Renal pelvis (tissue), 12 donors: ENCODE results near the gene RPL22. TPM values are rescaled to one million over a fixed set of nuclear protein-coding genes. Genes with fewer than 3 reads are reported as not detected.

Source experiments
- DNase-seq: peaks from one replicate; pipeline ENCODE4 v3.0.0-alpha.2; 2013
- long read RNA-seq, 16 experiments: transcript quantifications; one replicate each; lab custom pipeline, GENCODE V29; 2026
- polyA plus RNA-seq, 3 donors: library from polyadenylated mRNA; unstranded; fragments of 120-200 nt; gene quantifications; one replicate each; pipeline ENCODE4 v1.2.1, GENCODE V29; 2013; ENCODE audit not compliant: insufficient read length in 3 of 3

Gene RPL22
- 100 to 1,000 TPM; 506 to 557 (median 512) TPM for polyA plus RNA-seq
- long read RNA-seq, donor 1, transcript RPL22-206 (3 exons, 2,279 nt), result minor isoform, 170 of 1,382 reads
- long read RNA-seq, donor 1, transcript RPL22-201 (4 exons, 2,078 nt), result major isoform, 709 of 1,382 reads
- long read RNA-seq, donor 1, partial matches to known transcripts, result 388 of 1,382 reads
- long read RNA-seq, donor 1, other reads (novel, unspliced or antisense), result 115 of 1,382 reads
- long read RNA-seq, donor 2, transcript RPL22-206 (3 exons, 2,279 nt), result minor isoform, 139 of 1,517 reads
- long read RNA-seq, donor 2, transcript RPL22-201 (4 exons, 2,078 nt), result major isoform, 844 of 1,517 reads
- long read RNA-seq, donor 2, partial matches to known transcripts, result 406 of 1,517 reads
- long read RNA-seq, donor 2, other reads (novel, unspliced or antisense), result 127 of 1,517 reads
- long read RNA-seq, donor 3, transcript RPL22-206 (3 exons, 2,279 nt), result minor isoform, 223 of 1,593 reads
- long read RNA-seq, donor 3, transcript RPL22-201 (4 exons, 2,078 nt), result major isoform, 659 of 1,593 reads
- long read RNA-seq, donor 3, partial matches to known transcripts, result 585 of 1,593 reads
- long read RNA-seq, donor 3, other reads (novel, unspliced or antisense), result 126 of 1,593 reads
- long read RNA-seq, donor 4, transcript RPL22-201 (4 exons, 2,078 nt), result major isoform, 921 of 1,823 reads
- long read RNA-seq, donor 4, transcript RPL22-206 (3 exons, 2,279 nt), result minor isoform, 228 of 1,823 reads
- long read RNA-seq, donor 4, partial matches to known transcripts, result 487 of 1,823 reads
- long read RNA-seq, donor 4, other reads (novel, unspliced or antisense), result 184 of 1,823 reads
- long read RNA-seq, donor 5, transcript RPL22-201 (4 exons, 2,078 nt), result major isoform, 474 of 931 reads
- long read RNA-seq, donor 5, transcript RPL22-206 (3 exons, 2,279 nt), result minor isoform, 138 of 931 reads
- long read RNA-seq, donor 5, partial matches to known transcripts, result 262 of 931 reads
- long read RNA-seq, donor 5, other reads (novel, unspliced or antisense), result 57 of 931 reads
- long read RNA-seq, donor 6, transcript RPL22-206 (3 exons, 2,279 nt), result minor isoform, 172 of 756 reads
- long read RNA-seq, donor 6, transcript RPL22-201 (4 exons, 2,078 nt), result major isoform, 391 of 756 reads
- long read RNA-seq, donor 6, partial matches to known transcripts, result 147 of 756 reads
- long read RNA-seq, donor 6, other reads (novel, unspliced or antisense), result 45 of 756 reads
- long read RNA-seq, donor 7, transcript RPL22-206 (3 exons, 2,279 nt), result minor isoform, 235 of 1,685 reads
- long read RNA-seq, donor 7, transcript RPL22-201 (4 exons, 2,078 nt), result major isoform, 758 of 1,685 reads
- long read RNA-seq, donor 7, partial matches to known transcripts, result 554 of 1,685 reads
- long read RNA-seq, donor 7, other reads (novel, unspliced or antisense), result 137 of 1,685 reads
- long read RNA-seq, donor 8, transcript RPL22-206 (3 exons, 2,279 nt), result minor isoform, 101 of 784 reads
- long read RNA-seq, donor 8, transcript RPL22-201 (4 exons, 2,078 nt), result major isoform, 322 of 784 reads
- long read RNA-seq, donor 8, partial matches to known transcripts, result 302 of 784 reads
- long read RNA-seq, donor 8, other reads (novel, unspliced or antisense), result 58 of 784 reads
- long read RNA-seq, donor 9, transcript RPL22-201 (4 exons, 2,078 nt), result major isoform, 918 of 1,964 reads
- long read RNA-seq, donor 9, transcript RPL22-206 (3 exons, 2,279 nt), result minor isoform, 232 of 1,964 reads
- long read RNA-seq, donor 9, partial matches to known transcripts, result 740 of 1,964 reads
- long read RNA-seq, donor 9, other reads (novel, unspliced or antisense), result 72 of 1,964 reads
- long read RNA-seq, donor 10, transcript RPL22-206 (3 exons, 2,279 nt), result minor isoform, 127 of 1,390 reads
- long read RNA-seq, donor 10, transcript RPL22-201 (4 exons, 2,078 nt), result major isoform, 756 of 1,390 reads
- long read RNA-seq, donor 10, partial matches to known transcripts, result 395 of 1,390 reads
- long read RNA-seq, donor 10, other reads (novel, unspliced or antisense), result 112 of 1,390 reads
- long read RNA-seq, donor 11, transcript RPL22-201 (4 exons, 2,078 nt), result major isoform, 489 of 1,010 reads
- long read RNA-seq, donor 11, transcript RPL22-206 (3 exons, 2,279 nt), result minor isoform, 153 of 1,010 reads
- long read RNA-seq, donor 11, partial matches to known transcripts, result 281 of 1,010 reads
- long read RNA-seq, donor 11, other reads (novel, unspliced or antisense), result 87 of 1,010 reads
- long read RNA-seq, donor 12, transcript RPL22-206 (3 exons, 2,279 nt), result minor isoform, 214 of 1,701 reads
- long read RNA-seq, donor 12, transcript RPL22-201 (4 exons, 2,078 nt), result major isoform, 966 of 1,701 reads
- long read RNA-seq, donor 12, partial matches to known transcripts, result 381 of 1,701 reads
- long read RNA-seq, donor 12, other reads (novel, unspliced or antisense), result 137 of 1,701 reads
- long read RNA-seq, donor 13, transcript RPL22-206 (3 exons, 2,279 nt), result minor isoform, 220 of 1,116 reads
- long read RNA-seq, donor 13, transcript RPL22-201 (4 exons, 2,078 nt), result major isoform, 450 of 1,116 reads
- long read RNA-seq, donor 13, partial matches to known transcripts, result 394 of 1,116 reads
- long read RNA-seq, donor 13, other reads (novel, unspliced or antisense), result 52 of 1,116 reads
- long read RNA-seq, donor 14, result 0 reads
- long read RNA-seq, donor 15, transcript RPL22-201 (4 exons, 2,078 nt), result major isoform, 794 of 1,587 reads
- long read RNA-seq, donor 15, transcript RPL22-206 (3 exons, 2,279 nt), result minor isoform, 256 of 1,587 reads
- long read RNA-seq, donor 15, partial matches to known transcripts, result 419 of 1,587 reads
- long read RNA-seq, donor 15, other reads (novel, unspliced or antisense), result 117 of 1,587 reads
- long read RNA-seq, donor 16, transcript RPL22-201 (4 exons, 2,078 nt), result major isoform, 816 of 1,952 reads
- long read RNA-seq, donor 16, transcript RPL22-206 (3 exons, 2,279 nt), result minor isoform, 268 of 1,952 reads
- long read RNA-seq, donor 16, partial matches to known transcripts, result 737 of 1,952 reads
- long read RNA-seq, donor 16, other reads (novel, unspliced or antisense), result 130 of 1,952 reads

DNA sequence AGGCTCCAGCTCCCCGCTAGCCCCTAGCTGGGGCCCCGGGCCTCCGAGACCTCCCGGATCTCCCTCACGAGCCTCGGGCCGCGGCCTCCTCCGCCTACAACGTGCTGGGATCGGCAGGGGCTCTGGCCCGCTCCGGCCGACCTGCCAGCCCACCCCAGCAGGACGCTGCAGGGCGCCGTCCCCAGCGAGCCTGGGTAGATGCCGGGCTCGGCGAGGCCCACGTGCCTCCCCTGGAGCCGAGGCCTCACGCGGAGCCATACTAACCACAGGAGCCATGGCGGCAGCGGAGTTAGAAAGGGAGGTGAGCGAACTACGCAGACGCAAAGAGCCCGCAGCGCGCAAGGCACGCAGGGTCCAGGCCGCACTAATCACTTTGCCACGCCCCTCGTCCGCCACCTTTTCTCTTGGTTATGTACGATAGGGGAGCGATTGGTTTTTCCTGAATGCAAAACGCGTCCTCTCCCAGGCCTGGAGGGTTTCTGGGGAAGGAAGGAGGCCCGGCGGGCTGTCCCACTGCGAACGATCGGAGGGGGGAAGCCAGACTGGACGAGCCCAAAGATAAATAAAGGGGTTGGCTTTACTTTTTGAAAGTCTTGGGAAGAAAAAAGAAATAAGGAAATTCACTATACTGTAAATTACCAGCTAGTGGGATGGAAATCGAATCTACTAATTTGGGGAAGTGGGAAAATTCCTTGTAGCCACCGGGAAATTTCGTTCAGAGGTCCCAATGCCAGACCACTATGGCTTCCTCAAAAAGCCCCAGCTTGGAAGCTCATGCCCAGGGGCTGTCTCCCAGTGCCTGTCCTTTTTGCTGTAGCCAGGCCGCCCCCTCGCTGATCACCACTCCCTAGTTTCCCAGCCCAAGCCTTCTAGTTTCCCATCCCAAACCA lies at the start of gene RPL22:
Gene RPL22 (minus strand): TSS at position 298 of the 890 bp plus-strand sequence. CDS start 22 bp downstream, at position 276.
- DNase-seq, result peak; percentile 100

DNA sequence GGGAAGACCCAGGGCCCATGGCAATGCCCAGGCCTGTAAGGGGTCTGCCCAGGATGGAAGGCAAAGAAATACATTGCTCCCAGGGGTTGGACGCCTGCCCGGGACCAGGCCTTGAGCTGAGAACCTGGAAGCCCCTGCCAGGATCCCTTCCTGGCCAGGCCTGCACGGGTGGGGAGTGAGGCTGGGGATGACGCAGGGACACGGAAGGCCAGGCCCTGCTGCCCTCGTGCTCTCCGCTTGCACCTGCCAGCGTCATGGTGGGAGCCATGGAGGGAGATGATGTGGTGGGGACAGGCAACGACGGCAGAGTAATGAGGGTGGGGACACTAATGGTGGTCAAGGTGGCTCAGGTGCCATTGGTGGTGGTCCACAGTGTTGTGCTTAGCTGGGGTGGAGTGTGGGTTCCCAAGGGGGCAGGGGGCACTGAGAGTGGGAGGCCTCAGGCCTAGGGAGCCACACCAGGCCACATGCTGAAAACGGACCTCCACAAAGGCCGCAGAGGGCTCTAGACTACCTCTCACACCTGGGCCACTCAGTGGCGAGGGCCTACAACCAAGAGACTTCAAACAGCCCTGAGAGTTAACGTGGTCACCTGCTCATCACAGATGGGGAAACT lies 48.9 kb upstream of the RPL22 start:
- DNase-seq, result no peak

GRCh38 chr1:6247651-6248050 lies 48.3 kb upstream of the RPL22 start:
- no peak for DNase-seq

DNA sequence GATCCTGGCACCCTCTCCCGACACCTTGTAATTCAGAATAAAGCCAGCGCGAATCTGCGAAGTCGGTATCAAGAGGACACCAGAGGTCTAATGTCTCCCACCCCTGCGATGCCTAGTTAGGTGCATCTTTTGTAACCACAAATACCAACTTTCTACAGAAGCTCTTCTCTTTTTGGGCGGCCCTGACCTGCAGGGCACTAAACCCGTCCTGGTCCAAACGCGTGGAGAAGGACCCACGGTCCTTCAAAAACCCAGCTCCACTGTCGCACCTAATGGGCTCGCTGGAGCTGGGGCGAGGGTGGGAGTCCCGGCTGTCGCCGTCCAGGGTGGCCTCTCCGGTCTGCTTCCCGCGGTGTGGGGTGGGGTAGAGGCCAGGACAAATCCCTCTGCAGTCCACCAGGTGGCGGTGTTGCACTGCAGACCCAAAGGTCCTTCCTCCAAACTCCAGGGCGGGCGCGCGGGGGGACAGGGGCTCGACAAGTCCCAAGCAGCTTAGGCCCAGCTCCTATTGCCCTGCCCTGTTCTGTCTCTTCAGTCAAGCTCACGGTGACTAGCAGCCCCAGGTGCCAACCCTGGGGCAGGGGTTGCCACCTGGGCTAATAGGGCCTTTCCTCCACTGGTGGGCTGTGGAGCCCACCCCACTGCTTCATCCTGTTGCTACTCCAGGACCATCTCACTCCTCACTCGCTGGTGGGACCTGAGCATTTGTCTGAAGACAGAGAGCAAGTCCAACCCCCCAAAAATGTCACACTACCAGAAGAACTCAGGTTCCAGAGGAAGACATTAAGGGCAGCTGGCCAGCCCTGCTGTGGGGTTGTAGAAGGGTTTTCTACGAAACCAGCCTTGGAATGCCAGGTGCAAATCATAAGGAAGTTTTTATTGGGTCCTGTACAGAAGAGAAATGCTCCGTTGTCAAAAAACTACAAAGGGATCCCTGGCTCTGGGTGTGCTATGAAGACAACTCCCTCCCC lies 47.4 kb upstream of the RPL22 start:
- no peak for DNase-seq

DNA sequence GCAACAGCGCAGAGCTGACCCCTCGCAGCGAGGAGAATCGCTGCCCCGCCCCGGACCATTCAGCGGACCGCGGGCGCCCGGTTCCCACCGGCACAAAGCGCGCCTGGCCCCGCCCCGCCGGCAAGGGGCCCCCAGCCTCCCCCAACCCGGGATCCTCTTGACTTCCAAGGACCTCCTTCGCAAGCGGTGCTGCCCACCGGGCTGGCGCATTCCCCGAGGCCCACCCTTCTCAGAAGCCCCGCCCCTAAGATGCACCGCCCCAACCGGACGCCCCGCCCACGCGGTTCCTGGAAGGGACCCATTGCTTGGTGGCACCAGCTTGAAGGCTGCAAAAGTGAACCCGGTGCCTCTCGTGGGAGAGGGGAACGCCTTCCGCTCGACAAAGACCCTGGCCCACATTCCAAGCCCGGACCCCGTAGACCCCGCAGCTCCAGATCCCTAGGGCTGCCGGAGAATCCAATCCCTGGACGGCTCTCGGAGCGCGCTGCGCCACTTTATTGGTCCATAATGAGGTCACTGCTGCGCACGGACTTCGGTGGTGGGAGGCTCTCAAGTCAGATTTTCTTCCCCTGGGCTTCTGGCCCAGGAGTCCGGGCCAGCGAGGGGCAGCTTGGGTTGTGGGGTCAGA lies 46.6 kb upstream of the RPL22 start:
- no peak for DNase-seq

GRCh38 chr1:6245086-6245868 lies 45.9 kb upstream of the RPL22 start:
- peak; percentile 83 for DNase-seq

DNA sequence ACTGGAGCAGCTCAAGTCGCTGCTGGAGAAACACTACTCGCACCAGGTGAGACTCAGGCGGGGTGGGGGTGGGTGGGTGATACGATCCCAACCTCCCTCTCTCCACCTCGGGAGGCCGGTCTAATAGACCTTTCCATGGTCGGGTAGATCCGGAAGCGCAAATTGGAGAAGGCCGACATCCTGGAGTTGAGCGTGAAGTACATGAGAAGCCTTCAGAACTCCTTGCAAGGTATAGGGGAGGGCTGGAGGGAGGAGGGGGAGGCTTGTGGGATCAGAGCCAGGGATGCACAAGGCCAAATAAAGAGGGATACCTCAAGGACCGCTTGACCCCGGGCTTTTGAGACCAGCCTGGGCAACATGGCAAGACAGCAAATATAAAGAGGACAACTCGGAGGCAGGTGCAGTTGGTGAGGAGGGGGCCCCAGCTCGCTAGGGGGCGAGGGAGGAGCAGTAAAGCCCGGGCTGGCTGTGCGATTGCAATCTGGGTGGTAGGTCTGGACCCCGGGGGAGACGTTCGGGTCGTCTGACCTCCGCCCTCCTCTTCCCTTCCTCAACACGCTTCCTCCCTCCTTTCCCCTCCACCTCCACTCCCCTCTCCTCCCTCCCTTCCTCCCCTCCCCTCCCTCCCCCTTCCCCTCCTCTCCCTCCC lies 45.1 kb upstream of the RPL22 start:
- DNase-seq, result no peak

DNA sequence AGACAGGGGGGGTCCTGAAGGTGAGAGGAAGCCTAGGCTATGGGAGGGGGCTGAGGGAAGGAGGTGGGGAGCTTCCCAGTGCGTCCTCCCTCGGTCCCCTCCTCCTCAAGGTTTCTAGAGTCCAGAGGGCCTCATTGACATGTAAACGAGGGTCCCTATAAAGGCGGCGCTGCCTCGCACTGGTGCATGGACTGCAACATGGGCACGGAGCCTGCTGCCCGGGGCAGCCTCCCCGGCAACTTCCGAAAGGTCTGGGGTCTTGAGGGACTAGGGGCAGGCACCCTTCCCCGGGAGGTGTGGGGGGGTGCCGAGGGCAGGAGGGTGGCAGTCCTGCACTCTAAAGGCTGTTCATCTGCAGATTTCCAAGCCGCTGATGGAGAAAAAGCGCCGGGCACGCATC lies 44.6 kb upstream of the RPL22 start, which contains the start of gene HES3:
Gene HES3 (plus strand): TSS at position 187 of the 400 bp plus-strand sequence. CDS start 187 bp downstream, at position 374.
- DNase-seq, result no peak

DNA sequence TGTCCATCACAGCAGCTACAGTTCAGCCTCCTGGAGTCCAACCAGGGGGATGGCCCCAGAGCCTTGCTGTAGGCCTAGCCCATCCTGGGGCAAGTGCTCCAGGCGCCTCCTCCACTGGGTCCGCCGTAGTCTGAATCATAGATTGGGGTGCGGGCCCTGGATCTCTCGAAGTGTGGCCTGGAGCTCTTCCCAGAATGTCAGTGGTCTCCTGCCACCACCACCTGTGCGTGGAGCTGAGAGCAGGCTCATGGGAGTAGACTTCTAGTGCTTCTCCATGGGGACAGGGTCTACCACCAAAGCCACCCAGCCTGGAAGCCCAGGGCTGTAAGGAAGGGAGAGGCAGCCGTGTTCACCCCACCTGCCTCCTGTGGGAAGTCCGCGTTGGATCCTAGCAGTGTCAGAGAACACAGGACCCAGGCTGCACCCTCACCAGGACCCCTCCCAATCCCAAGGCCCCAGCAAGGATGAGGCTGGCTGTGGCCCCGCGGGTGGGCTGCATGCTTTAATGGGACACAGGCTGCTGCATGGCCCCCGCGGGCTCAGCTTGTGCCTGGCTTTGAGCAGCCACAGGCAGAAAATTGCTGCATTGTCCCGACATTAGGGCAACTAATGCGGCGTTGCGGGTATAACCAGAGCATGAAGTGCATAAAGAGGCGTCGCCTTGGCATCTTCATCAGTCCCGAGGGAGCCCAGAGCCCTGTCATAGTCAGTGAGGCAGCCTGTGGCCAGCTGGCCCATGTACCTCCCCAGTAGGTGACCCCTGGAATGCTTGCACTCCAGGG lies 43.8 kb upstream of the RPL22 start:
- no peak for DNase-seq

GRCh38 chr1:6241887-6242740 lies 42.7 kb upstream of the RPL22 start:
- no peak for DNase-seq
